Measurements from ENCODE around the gene CCZ1B.
"Not testable (repeated sequence)": the region's sequence is repeated elsewhere in the genome, so short reads cannot be mapped to it uniquely, and the experiment has no call there.

DNA sequence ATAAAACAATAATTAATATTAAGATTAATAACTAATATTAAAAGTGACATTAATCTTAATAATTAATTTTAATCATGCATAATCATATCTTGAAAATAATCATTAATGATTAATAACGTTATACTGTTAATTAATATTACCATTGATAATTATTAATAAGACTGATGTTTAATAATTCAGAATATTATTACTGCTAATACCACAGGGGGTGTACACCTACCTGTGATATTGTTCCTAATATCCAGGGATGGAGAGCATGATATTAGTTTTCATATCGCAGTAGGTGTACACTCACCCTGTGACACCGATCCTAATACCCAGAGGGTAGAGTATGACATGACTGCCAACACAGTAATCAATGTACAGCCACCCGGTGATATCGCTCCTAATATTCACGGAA is 23.1 kb upstream of the CCZ1B start:
- TF ChIP-seq CTCF, POLR2A, POLR2AphosphoS5 (IDR thresholded peaks at IDR 0.05): not testable (repeated sequence)

Data from gastroesophageal sphincter (tissue), 3 donors.